Activated CD4-positive, alpha-beta memory T cell treated with anti-CD3 and anti-CD28 coated beads for 36 hours (primary cell): ENCODE data around the gene AFF3. TPM values are rescaled to one million over a fixed set of nuclear protein-coding genes. Genes with fewer than 3 reads are reported as not detected.
"Not testable (repeated sequence)": the region's sequence is repeated elsewhere in the genome, so short reads cannot be mapped to it uniquely, and the experiment has no call there.

ENCODE experiments used
- CTCF ChIA-PET: fragments of 350-600 bp; sonication (Branson Sonifier 250); formaldehyde crosslinking; loops from one replicate; lab custom pipeline; 2021; ENCODE audit warnings: antibody characterized with exemption, inconsistent platforms; lab: Charles Lee
- POLR2A ChIA-PET: fragments of 350-600 bp; sonication (Branson Sonifier 250); formaldehyde crosslinking; loops from one replicate; lab custom pipeline; 2021; ENCODE audit warnings: antibody characterized with exemption; lab: Charles Lee
- DNase-seq: peaks from one replicate; pipeline ENCODE4 v3.0.0-alpha.2; 2020
- H3K27ac Mint-ChIP-seq: one replicate; pipeline ENCODE4 v1.8.0; 2021; ENCODE audit warnings: mixed read lengths
- H3K27me3 Mint-ChIP-seq: one replicate; pipeline ENCODE4 v1.8.0; 2021; ENCODE audit warnings: mixed read lengths
- H3K36me3 Mint-ChIP-seq: one replicate; pipeline ENCODE4 v1.8.0; 2021; ENCODE audit warnings: mixed read lengths
- H3K4me1 Mint-ChIP-seq: one replicate; pipeline ENCODE4 v1.8.0; 2021; ENCODE audit warnings: low read depth, mixed read lengths
- H3K4me3 Mint-ChIP-seq: one replicate; pipeline ENCODE4 v1.8.0; 2021; ENCODE audit warnings: mild to moderate bottlenecking, mixed read lengths
- H3K9me3 Mint-ChIP-seq: one replicate; pipeline ENCODE4 v1.8.0; 2021; ENCODE audit warnings: mixed read lengths
- intact Hi-C: fragments of 100-400 bp; cut with micrococcal nuclease; formaldehyde crosslinking; loops from one replicate; pipeline ENCODE4 v1.15.1; 2023
- total RNA-seq, 2 experiments: library from RNA; stranded (reverse); gene quantifications; one replicate each; pipeline ENCODE4 v1.2.3, GENCODE V29; 2021

Gene AFF3
- total RNA-seq, 2 experiments from 2014 or later, result 0.22 to 0.59 TPM

- CTCF ChIA-PET, result no interaction called here
- no peak overlapping the region for H3K4me3 Mint-ChIP-seq
These were observed 35.8 kb upstream of the AFF3 start for GRCh38 chr2:100178085-100178788.

GRCh38 chr2:100176925-100177324, 34.5 kb upstream of the AFF3 start:
- Mint-ChIP-seq H3K4me3 (no peak overlapping the region), H3K27ac (no peak overlapping the region), H3K4me1 (no peaks in the 10 kb centered on the region), H3K27me3 (peaks cover 2% of the 10 kb centered on the region), H3K36me3 (no peaks in the 10 kb centered on the region), H3K9me3 (no peaks in the 10 kb centered on the region)
- CTCF ChIA-PET, result interaction anchor here (0.7 kb wide), 1 partner anchor 85 kb away, joined by 3 read pairs; no protein-coding TSS in a partner anchor
- POLR2A ChIA-PET, result no interaction called here
- no peak for DNase-seq
- intact Hi-C loops, result no loop called here

More at GRCh38 chr2:100178085-100178788, 35.8 kb upstream of the AFF3 start:
- no peak overlapping the region for H3K27ac Mint-ChIP-seq
- peaks cover 2% of the 10 kb centered on the region for H3K27me3 Mint-ChIP-seq
- H3K9me3 Mint-ChIP-seq, result no peaks in the 10 kb centered on the region
- intact Hi-C loops, result no loop called here
- no peaks in the 10 kb centered on the region for H3K4me1 Mint-ChIP-seq
- DNase-seq, result peak; percentile 32
- no peaks in the 10 kb centered on the region for H3K36me3 Mint-ChIP-seq
- POLR2A ChIA-PET, result no interaction called here

- ChIA-PET CTCF (no interaction called here), POLR2A (interaction anchor here (0.8 kb wide), 1 partner anchor 12 kb away, joined by 3 read pairs; no protein-coding TSS in a partner anchor)
- Mint-ChIP-seq H3K4me1 (no peaks in the 10 kb centered on the region), H3K36me3 (no peaks in the 10 kb centered on the region), H3K27ac (no peak overlapping the region), H3K4me3 (no peak overlapping the region), H3K27me3 (peaks cover 2% of the 10 kb centered on the region), H3K9me3 (no peaks in the 10 kb centered on the region)
- intact Hi-C loops, result no loop called here
- DNase-seq, result no peak
These were observed 31.6 kb upstream of the AFF3 start for GRCh38 chr2:100174026-100174431.

- intact Hi-C loops, result no loop called here
- no peak for DNase-seq
- ChIA-PET POLR2A (no interaction called here), CTCF (no interaction called here)
- no peak overlapping the region for H3K4me3 Mint-ChIP-seq
- H3K27ac Mint-ChIP-seq, result no peak overlapping the region
- H3K27me3 Mint-ChIP-seq, result no peaks in the 10 kb centered on the region
- H3K36me3 Mint-ChIP-seq, result no peaks in the 10 kb centered on the region
- peaks cover 12% of the 10 kb centered on the region for H3K9me3 Mint-ChIP-seq
- no peaks in the 10 kb centered on the region for H3K4me1 Mint-ChIP-seq
These were observed 24.3 kb upstream of the AFF3 start for GRCh38 chr2:100166701-100167100.

- ChIA-PET POLR2A (no interaction called here), CTCF (interaction anchor here (0.8 kb wide), 1 partner anchor 83 kb away, joined by 3 read pairs; no protein-coding TSS in a partner anchor)
- Mint-ChIP-seq H3K9me3 (peaks cover 12% of the 10 kb centered on the region), H3K27me3 (peaks cover 4% of the 10 kb centered on the region), H3K36me3 (no peaks in the 10 kb centered on the region), H3K27ac (no peak overlapping the region), H3K4me3 (no peak overlapping the region), H3K4me1 (no peaks in the 10 kb centered on the region)
- DNase-seq, result no peak
- intact Hi-C loops, result no loop called here
These were observed 21.2 kb upstream of the AFF3 start for GRCh38 chr2:100163605-100164004.

- Mint-ChIP-seq H3K27ac (no peak overlapping the region), H3K4me1 (no peaks in the 10 kb centered on the region), H3K9me3 (peaks cover 12% of the 10 kb centered on the region), H3K27me3 (peaks cover 6% of the 10 kb centered on the region), H3K36me3 (no peaks in the 10 kb centered on the region), H3K4me3 (no peak overlapping the region)
- ChIA-PET POLR2A (interaction anchor here (1.1 kb wide), 1 partner anchor 12 kb away, joined by 3 read pairs; no protein-coding TSS in a partner anchor), CTCF (no interaction called here)
- intact Hi-C loops, result no loop called here
- no peak for DNase-seq
These were observed 19.7 kb upstream of the AFF3 start for GRCh38 chr2:100161945-100162620.

- Mint-ChIP-seq H3K27me3 (peaks cover 6% of the 10 kb centered on the region), H3K36me3 (no peaks in the 10 kb centered on the region), H3K4me3 (no peak overlapping the region), H3K27ac (no peak overlapping the region), H3K9me3 (peaks cover 12% of the 10 kb centered on the region), H3K4me1 (no peaks in the 10 kb centered on the region)
- ChIA-PET CTCF (no interaction called here), POLR2A (no interaction called here)
- intact Hi-C loops, result no loop called here
- no peak for DNase-seq
These were observed 18.0 kb upstream of the AFF3 start for GRCh38 chr2:100160396-100160795.

- DNase-seq, POLR2A ChIA-PET, H3K9me3 Mint-ChIP-seq: not testable (repeated sequence)
These were observed 9.4 kb upstream of the AFF3 start for GRCh38 chr2:100151832-100152231.

GRCh38 chr2:100151310-100151709, 8.9 kb upstream of the AFF3 start:
- Mint-ChIP-seq H3K9me3 (no peaks in the 10 kb centered on the region), H3K4me3 (no peak overlapping the region), H3K36me3 (no peaks in the 10 kb centered on the region), H3K27ac (no peak overlapping the region), H3K4me1 (no peaks in the 10 kb centered on the region), H3K27me3 (peaks cover 2% of the 10 kb centered on the region)
- ChIA-PET CTCF (no interaction called here), POLR2A (no interaction called here)
- intact Hi-C loops, result no loop called here
- DNase-seq, result no peak

More at GRCh38 chr2:100151832-100152231, 9.4 kb upstream of the AFF3 start:
- intact Hi-C loops, H3K4me1 Mint-ChIP-seq, H3K36me3 Mint-ChIP-seq, H3K27ac Mint-ChIP-seq, H3K27me3 Mint-ChIP-seq, H3K4me3 Mint-ChIP-seq, CTCF ChIA-PET: not testable (repeated sequence)

- POLR2A ChIA-PET, result no interaction called here
- Mint-ChIP-seq H3K9me3 (no peaks in the 10 kb centered on the region), H3K36me3 (no peaks in the 10 kb centered on the region), H3K27ac (no peak overlapping the region), H3K27me3 (peaks cover 13% of the 10 kb centered on the region), H3K4me1 (no peaks in the 10 kb centered on the region), H3K4me3 (no peak overlapping the region)
- CTCF ChIA-PET, result no interaction called here
- no peak for DNase-seq
- intact Hi-C loops, result no loop called here
These were observed 6.5 kb upstream of the AFF3 start for GRCh38 chr2:100148883-100149282.

- Mint-ChIP-seq H3K36me3 (no peaks in the 10 kb centered on the region), H3K27ac (no peak overlapping the region), H3K27me3 (peaks cover 25% of the 10 kb centered on the region), H3K4me3 (no peak overlapping the region), H3K4me1 (peaks cover 18% of the 10 kb centered on the region), H3K9me3 (no peaks in the 10 kb centered on the region)
- ChIA-PET CTCF (no interaction called here), POLR2A (no interaction called here)
- no peak for DNase-seq
- intact Hi-C loops, result no loop called here
These were observed 4.2 kb upstream of the AFF3 start for GRCh38 chr2:100146657-100146960.

GRCh38 chr2:100145893-100146656, 3.7 kb upstream of the AFF3 start:
- DNase-seq, result no peak
- Mint-ChIP-seq H3K27me3 (peaks cover 25% of the 10 kb centered on the region), H3K27ac (no peak overlapping the region), H3K4me3 (no peak overlapping the region), H3K4me1 (peaks cover 22% of the 10 kb centered on the region), H3K9me3 (no peaks in the 10 kb centered on the region), H3K36me3 (no peaks in the 10 kb centered on the region)
- intact Hi-C loops, result no loop called here
- CTCF ChIA-PET, result no interaction called here
- POLR2A ChIA-PET, result no interaction called here
